ENCODE results near the gene RFPL3. TPM values are rescaled to one million over a fixed set of nuclear protein-coding genes. Genes with fewer than 3 reads are reported as not detected.
A peak's percentile ranks its signal among the peaks of the same experiment; 100 is the strongest.

The RFPL3 gene
- total and polyA plus RNA-seq, 2 of the 13 experiments (the other 11 are each of a cell fraction or from before 2014, with no cell fraction given): not detected

GRCh38 chr22:32328306-32329201, 29.1 kb upstream of the RFPL3 start:
- Histone ChIP-seq H3K36me3 (replicated peaks in 1 of 2; ENCODE audit: control insufficient read depth in 1 of 2, insufficient read depth in 2 of 2, low read length in 2 of 2) (no peaks in the 10 kb centered on the region), H3K4me3 (replicated peaks in 1 of 3; ENCODE audit: insufficient read depth in 1 of 3, low read depth in 2 of 3, low read length in 3 of 3) (no peak overlapping the region), H2AFZ (ENCODE audit: low read length) (no peak overlapping the region), H3K9me3 (ENCODE audit: low read length) (no peaks in the 10 kb centered on the region), H3K27ac (ENCODE audit: extremely low read length, insufficient read depth, low read length) (no peak overlapping the region), H3K4me2 (ENCODE audit: low read depth, low read length) (no peak overlapping the region), H3K79me2 (ENCODE audit: insufficient read depth, low read length) (no peaks in the 10 kb centered on the region), H4K20me1 (ENCODE audit: insufficient read depth, low read length) (no peaks in the 10 kb centered on the region), H3K9ac (ENCODE audit: insufficient read depth, low read depth, low read length) (no peak overlapping the region), H3K27me3 (ENCODE audit: control insufficient read depth in 1 of 2, insufficient read depth in 2 of 2, low read length in 2 of 2) (peaks cover 1 to 12% of the 10 kb centered on the region in 2 experiments; a peak in 2 of 5 replicates), H3K4me1 (ENCODE audit: insufficient read depth, low read length) (no peaks in the 10 kb centered on the region)
- intact Hi-C loops (cut with micrococcal nuclease; ENCODE audit: unreplicated experiment) (no loop called here), in situ Hi-C loops (cut with HindIII; ENCODE audit: extremely low pct_ligation_motif_present, low pct_unique_long_range_greater_than_20kb) (no loop called here)
- BruUV-seq (replicated peaks): no TSS peak
- ChIA-PET CTCF (ENCODE audit: low intra/inter-chr PET ratio, low total read pairs) (no interaction called here), POLR2A (no interaction called here)
- no peak for ATAC-seq
- no peak for FAIRE-seq
- TF ChIP-seq RBAK (CRISPR knock-in tag; IDR thresholded peaks at IDR 0.05) (peak; percentile 82), AHR (CRISPR knock-in tag; IDR thresholded peaks at IDR 0.05) (no peak), HNRNPH1 (optimal IDR thresholded peaks at IDR 0.05; ENCODE audit: low read depth, low read length) (no peak)
- no peak for DNase-seq (ENCODE audit: low spot score)
- 17% methylated on average over 6 of the region's 8 CpGs for WGBS (ENCODE audit: low lambda C conversion rate)

- 55% methylated on average over 8 of the region's 8 CpGs for WGBS (ENCODE audit: low lambda C conversion rate)
- H3K4me3 ChIP-seq (replicated peaks in 1 of 3; ENCODE audit: insufficient read depth in 1 of 3, low read depth in 2 of 3, low read length in 3 of 3): no peak overlapping the region
- H4K20me1 ChIP-seq (ENCODE audit: insufficient read depth, low read length): no peaks in the 10 kb centered on the region
- FAIRE-seq: no peak
- intact Hi-C loops (cut with micrococcal nuclease; ENCODE audit: unreplicated experiment): no loop called here
- H3K9me3 ChIP-seq (ENCODE audit: low read length): no peaks in the 10 kb centered on the region
- no peak for DNase-seq (ENCODE audit: low spot score)
- H3K4me2 ChIP-seq (ENCODE audit: low read depth, low read length): no peak overlapping the region
- no peaks in the 10 kb centered on the region for H3K36me3 ChIP-seq (replicated peaks in 1 of 2; ENCODE audit: control insufficient read depth in 1 of 2, insufficient read depth in 2 of 2, low read length in 2 of 2)
- in situ Hi-C loops (cut with HindIII; ENCODE audit: extremely low pct_ligation_motif_present, low pct_unique_long_range_greater_than_20kb): no loop called here
- no peak overlapping the region for H3K27ac ChIP-seq (ENCODE audit: extremely low read length, insufficient read depth, low read length)
- no TSS peak for BruUV-seq (replicated peaks)
- no peak for ATAC-seq
- no peaks in the 10 kb centered on the region for H3K4me1 ChIP-seq (ENCODE audit: insufficient read depth, low read length)
- peaks cover 4 to 8% of the 10 kb centered on the region in 2 experiments; a peak in 2 of 5 replicates for H3K27me3 ChIP-seq (ENCODE audit: control insufficient read depth in 1 of 2, insufficient read depth in 2 of 2, low read length in 2 of 2)
- no peaks in the 10 kb centered on the region for H3K79me2 ChIP-seq (ENCODE audit: insufficient read depth, low read length)
- TF ChIP-seq ZNF615 (CRISPR knock-in tag; IDR thresholded peaks at IDR 0.05; ENCODE audit: borderline replicate concordance) (no peak), KMT2A (CRISPR knock-in tag; IDR thresholded peaks at IDR 0.05) (no peak), ADNP (CRISPR knock-in tag; IDR thresholded peaks at IDR 0.05) (no peak)
- ChIA-PET CTCF (ENCODE audit: low intra/inter-chr PET ratio, low total read pairs) (no interaction called here), POLR2A (no interaction called here)
- H2AFZ ChIP-seq (ENCODE audit: low read length): no peak overlapping the region
- no peak overlapping the region for H3K9ac ChIP-seq (ENCODE audit: insufficient read depth, low read depth, low read length)
Observed at GRCh38 chr22:32329202-32329645, 28.4 kb upstream of the RFPL3 start.

Data from HepG2 (cell line).